Activated CD8-positive, alpha-beta memory T cell treated with anti-CD3 and anti-CD28 coated beads, Interleukin-2, amount 10 ng/mL, durations not matched to agents 7 days and 5 days (primary cell): ENCODE measurements around the gene MED22. TPM values are rescaled to one million over a fixed set of nuclear protein-coding genes. Genes with fewer than 3 reads are reported as not detected.
"Not testable (repeated sequence)": the region's sequence is repeated elsewhere in the genome, so short reads cannot be mapped to it uniquely, and the experiment has no call there.

ENCODE experiments used
- ATAC-seq: fragments of 150-1000 bp; cut with Tn5 transposase; one replicate; pipeline ENCODE4 v1.10.0; 2021; ENCODE audit warnings: moderate library complexity
- CTCF ChIA-PET: fragments of 350-600 bp; sonication (Branson Sonifier 250); formaldehyde crosslinking; loops from one replicate; lab custom pipeline; 2021; ENCODE audit warnings: antibody characterized with exemption; lab: Charles Lee
- DNase-seq: peaks from one replicate; pipeline ENCODE4 v3.0.0-alpha.2; 2020
- H3K27ac Mint-ChIP-seq: one replicate; pipeline ENCODE4 v1.8.0; 2021; ENCODE audit warnings: mild to moderate bottlenecking, mixed read lengths
- H3K27me3 Mint-ChIP-seq: one replicate; pipeline ENCODE4 v1.8.0; 2021; ENCODE audit warnings: mixed read lengths
- H3K36me3 Mint-ChIP-seq: one replicate; pipeline ENCODE4 v1.8.0; 2021; ENCODE audit warnings: mild to moderate bottlenecking, mixed read lengths
- H3K4me1 Mint-ChIP-seq: one replicate; pipeline ENCODE4 v1.8.0; 2021; ENCODE audit warnings: mixed read lengths
- H3K4me3 Mint-ChIP-seq: one replicate; pipeline ENCODE4 v1.8.0; 2021; ENCODE audit warnings: mild to moderate bottlenecking, moderate library complexity, mixed read lengths
- H3K9me3 Mint-ChIP-seq: one replicate; pipeline ENCODE4 v1.8.0; 2022; ENCODE audit warnings: low read depth, mixed read lengths
- total RNA-seq, 2 experiments: library from RNA; stranded (reverse); gene quantifications; one replicate each; pipeline ENCODE4 v1.2.3, GENCODE V29; 2021

Gene MED22
- total RNA-seq, 2 experiments from 2014 or later: 28.8 to 35.9 TPM

- CTCF ChIA-PET: interaction anchor here (0.8 to 2.6 kb wide), 6 partner anchors 8 to 154 kb away, joined by 3 to 7 read pairs (median 3); partner anchors contain the start of genes MED22, RPL7A and STKLD1
- Mint-ChIP-seq H3K4me1 (peaks cover 43% of the 10 kb centered on the region), H3K9me3 (no peaks in the 10 kb centered on the region), H3K27ac (peak overlapping the region; percentile 81), H3K4me3 (no peak overlapping the region), H3K27me3 (no peaks in the 10 kb centered on the region), H3K36me3 (peaks cover 28% of the 10 kb centered on the region)
- DNase-seq: no peak
- no peak for ATAC-seq
Measured at GRCh38 chr9:133339641-133340040, 8.3 kb downstream of the MED22 start.

- Mint-ChIP-seq H3K4me3 (peak within 1 kb of the TSS; percentile 95), H3K36me3 (peaks cover 39% of the 10 kb centered on the region), H3K4me1 (peaks cover 55% of the 10 kb centered on the region), H3K9me3 (no peaks in the 10 kb centered on the region), H3K27ac (peak within 1 kb of the TSS; percentile 96), H3K27me3 (no peaks in the 10 kb centered on the region)
- CTCF ChIA-PET: interaction anchor here (1.0 to 1.9 kb wide), 4 partner anchors 35 to 150 kb away, joined by 4 to 11 read pairs (median 4); partner anchors contain the start of gene STKLD1
- ATAC-seq (peak; percentile 96), DNase-seq (peak; percentile 94)
Measured at GRCh38 chr9:133335924-133336811, 11.8 kb downstream of the MED22 start, which contains the start of gene SURF6. TSS of gene SURF6 (minus strand) at chr9:133336188. CDS start at chr9:133336132, 56 bp downstream.

- H3K27me3 Mint-ChIP-seq, ATAC-seq, H3K9me3 Mint-ChIP-seq: not testable (repeated sequence)
- CTCF ChIA-PET: interaction anchor here (1.0 to 1.9 kb wide), 6 partner anchors 10 to 313 kb away, joined by 3 to 11 read pairs (median 4); partner anchors contain the start of gene STKLD1
- Mint-ChIP-seq H3K4me1 (peaks cover 42% of the 10 kb centered on the region), H3K27ac (peak overlapping the region; percentile 96), H3K36me3 (peaks cover 34% of the 10 kb centered on the region), H3K4me3 (peak overlapping the region; percentile 95)
- DNase-seq: peak; percentile 31
Measured at GRCh38 chr9:133334888-133335287, 13.0 kb downstream of the MED22 start.

GRCh38 chr9:133334161-133334560, 13.8 kb downstream of the MED22 start:
- H3K27ac Mint-ChIP-seq: no peak overlapping the region
- no peak overlapping the region for H3K4me3 Mint-ChIP-seq
- no peaks in the 10 kb centered on the region for H3K9me3 Mint-ChIP-seq
- ATAC-seq: no peak
- CTCF ChIA-PET: interaction anchor here (0.6 to 1.9 kb wide), 6 partner anchors 9 to 312 kb away, joined by 3 to 11 read pairs (median 3); partner anchors contain the start of gene STKLD1
- DNase-seq: no peak
- H3K36me3 Mint-ChIP-seq: peaks cover 31% of the 10 kb centered on the region
- no peaks in the 10 kb centered on the region for H3K27me3 Mint-ChIP-seq
- peaks cover 36% of the 10 kb centered on the region for H3K4me1 Mint-ChIP-seq

GRCh38 chr9:133333566-133333965, 14.4 kb downstream of the MED22 start:
- CTCF ChIA-PET: interaction anchor here (1.2 to 2.4 kb wide), 3 partner anchors 14 to 147 kb away, joined by 3 to 6 read pairs (median 3); partner anchors contain the start of genes MED22 and RPL7A
- Mint-ChIP-seq H3K4me1 (peaks cover 34% of the 10 kb centered on the region), H3K9me3 (no peaks in the 10 kb centered on the region), H3K4me3 (no peak overlapping the region), H3K36me3 (peaks cover 28% of the 10 kb centered on the region), H3K27me3 (no peaks in the 10 kb centered on the region), H3K27ac (no peak overlapping the region)
- ATAC-seq (no peak), DNase-seq (peak; percentile 35)

GRCh38 chr9:133333011-133333410, 14.9 kb downstream of the MED22 start:
- Mint-ChIP-seq H3K4me1 (peaks cover 34% of the 10 kb centered on the region), H3K27me3 (no peaks in the 10 kb centered on the region), H3K36me3 (peaks cover 28% of the 10 kb centered on the region), H3K4me3 (no peak overlapping the region), H3K27ac (no peak overlapping the region), H3K9me3 (no peaks in the 10 kb centered on the region)
- ATAC-seq (no peak), DNase-seq (peak; percentile 36)
- CTCF ChIA-PET: interaction anchor here (1.2 to 2.4 kb wide), 2 partner anchors 15 to 146 kb away, joined by 3 to 6 read pairs; partner anchors contain the start of genes MED22 and RPL7A

GRCh38 chr9:133332381-133332730, 15.6 kb downstream of the MED22 start:
- H3K27ac Mint-ChIP-seq: no peak overlapping the region
- no peak for DNase-seq
- CTCF ChIA-PET: interaction anchor here (1.2 to 2.4 kb wide), 2 partner anchors 16 to 146 kb away, joined by 3 to 6 read pairs; partner anchors contain the start of genes MED22 and RPL7A
- no peak for ATAC-seq
- no peaks in the 10 kb centered on the region for H3K27me3 Mint-ChIP-seq
- H3K9me3 Mint-ChIP-seq: no peaks in the 10 kb centered on the region
- peaks cover 34% of the 10 kb centered on the region for H3K4me1 Mint-ChIP-seq
- peaks cover 28% of the 10 kb centered on the region for H3K36me3 Mint-ChIP-seq
- no peak overlapping the region for H3K4me3 Mint-ChIP-seq

GRCh38 chr9:133331641-133332380, 16.1 kb downstream of the MED22 start:
- Mint-ChIP-seq H3K36me3 (peaks cover 28% of the 10 kb centered on the region), H3K27ac (no peak overlapping the region), H3K4me1 (peaks cover 32% of the 10 kb centered on the region), H3K4me3 (no peak overlapping the region), H3K27me3 (no peaks in the 10 kb centered on the region), H3K9me3 (no peaks in the 10 kb centered on the region)
- CTCF ChIA-PET: interaction anchor here (2.4 kb wide), 1 partner anchor 145 kb away, joined by 6 read pairs; no protein-coding TSS in a partner anchor
- DNase-seq (no peak), ATAC-seq (no peak)

GRCh38 chr9:133331221-133331620, 16.7 kb downstream of the MED22 start:
- CTCF ChIA-PET: interaction anchor here (1.4 to 2.7 kb wide), 4 partner anchors 91 to 155 kb away, joined by 4 to 11 read pairs (median 10); no protein-coding TSS in a partner anchor

GRCh38 chr9:133329306-133330156, 18.4 kb downstream of the MED22 start:
- DNase-seq, H3K4me3 Mint-ChIP-seq, ATAC-seq, H3K27me3 Mint-ChIP-seq, H3K9me3 Mint-ChIP-seq, H3K27ac Mint-ChIP-seq: not testable (repeated sequence)
- CTCF ChIA-PET: interaction anchor here (0.8 to 2.7 kb wide), 13 partner anchors 9 to 157 kb away, joined by 3 to 11 read pairs (median 4); partner anchors contain the start of genes SURF1 and SURF2
- Mint-ChIP-seq H3K36me3 (peaks cover 22% of the 10 kb centered on the region), H3K4me1 (peaks cover 13% of the 10 kb centered on the region)

More at GRCh38 chr9:133331221-133331620, 16.7 kb downstream of the MED22 start:
- Mint-ChIP-seq H3K9me3 (no peaks in the 10 kb centered on the region), H3K36me3 (peaks cover 27% of the 10 kb centered on the region), H3K4me3 (no peak overlapping the region), H3K27me3 (no peaks in the 10 kb centered on the region), H3K4me1 (peaks cover 26% of the 10 kb centered on the region), H3K27ac (no peak overlapping the region)
- DNase-seq: no peak
- ATAC-seq: no peak

GRCh38 chr9:133327834-133328484, 20.0 kb downstream of the MED22 start:
- DNase-seq (no peak), ATAC-seq (no peak)
- Mint-ChIP-seq H3K27ac (no peak overlapping the region), H3K9me3 (no peaks in the 10 kb centered on the region), H3K27me3 (no peaks in the 10 kb centered on the region), H3K4me3 (no peak overlapping the region), H3K4me1 (peaks cover 1% of the 10 kb centered on the region), H3K36me3 (peaks cover 17% of the 10 kb centered on the region)
- CTCF ChIA-PET: interaction anchor here (0.6 kb wide), 1 partner anchor 27 kb away, joined by 3 read pairs; no protein-coding TSS in a partner anchor
